ENCODE measurements around the gene SPOCK2.
A peak's percentile ranks its signal among the peaks of the same experiment; 100 is the strongest.

SPOCK2 gene

DNA sequence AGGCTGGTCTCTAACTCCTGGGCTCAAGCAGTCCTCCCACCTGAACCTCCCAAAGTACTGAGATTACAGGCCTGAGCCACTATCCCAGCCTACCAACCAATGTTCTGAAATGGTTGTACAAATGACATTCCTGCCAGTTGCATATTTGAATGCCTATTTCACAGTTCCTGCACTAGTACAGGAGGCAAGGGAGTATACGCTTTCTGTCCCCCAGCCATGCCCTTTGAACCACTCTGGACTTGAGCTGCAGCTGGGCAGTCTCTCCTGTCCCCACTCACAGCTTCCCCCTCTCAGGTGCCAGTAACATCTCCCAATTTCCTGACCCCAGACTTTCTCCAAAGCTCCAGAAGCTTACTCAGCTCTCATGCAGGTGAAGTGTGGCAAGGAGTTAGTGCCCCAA, 58.9 kb downstream of the SPOCK2 start:
- no peak for DNase-seq (ENCODE audit: low spot score)

- DNase-seq (ENCODE audit: low spot score) = no peak
Measured at GRCh38 chr10:72027498-72027897, 60.9 kb downstream of the SPOCK2 start.

- DNase-seq (ENCODE audit: low spot score) = peak; percentile 57
Measured at GRCh38 chr10:72026278-72027111, 61.9 kb downstream of the SPOCK2 start.

- DNase-seq (ENCODE audit: low spot score) = no peak
Measured at GRCh38 chr10:72025832-72026231, 62.5 kb downstream of the SPOCK2 start.

GRCh38 chr10:72025400-72025799, 63.0 kb downstream of the SPOCK2 start:
- no peak for DNase-seq (ENCODE audit: low spot score)

DNA sequence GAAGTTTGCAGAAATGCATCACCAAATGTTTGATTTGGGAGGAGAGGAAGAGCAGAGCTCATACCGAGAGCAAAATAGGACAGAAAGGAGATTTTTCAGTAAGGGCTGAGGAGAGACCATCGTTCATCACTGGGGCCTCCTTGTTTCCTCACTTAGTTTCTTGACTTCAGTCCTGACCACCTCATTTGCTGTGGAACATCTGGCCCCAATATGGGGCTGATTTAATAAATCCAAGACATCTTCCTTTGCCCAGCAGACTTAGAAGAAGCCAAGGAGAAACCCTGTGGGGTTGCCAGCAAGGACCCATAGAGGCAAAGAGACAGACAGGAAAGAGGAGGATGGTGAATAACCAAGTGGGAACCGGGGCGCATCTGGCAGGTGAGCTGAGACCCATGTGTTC, 63.8 kb downstream of the SPOCK2 start:
- DNase-seq (ENCODE audit: low spot score) = peak; percentile 22

DNA sequence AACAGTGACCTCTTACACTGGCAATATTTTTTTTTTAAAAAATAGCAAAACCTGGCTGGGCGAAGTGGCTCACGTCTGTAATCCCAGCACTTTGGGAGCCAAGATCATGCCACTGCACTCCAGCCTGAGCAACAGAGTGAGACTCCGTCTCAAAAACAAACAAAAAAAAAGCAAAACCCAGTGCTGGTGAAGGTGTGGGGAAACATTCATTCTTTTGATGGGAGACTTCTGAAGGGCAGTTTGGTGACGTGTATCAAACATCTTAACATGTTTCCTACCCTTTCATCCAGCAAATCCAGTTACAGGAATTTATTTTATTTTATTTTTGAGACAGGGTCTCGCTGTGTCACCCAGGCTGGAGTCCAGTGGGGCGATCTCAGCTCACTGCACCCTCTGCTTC, 66.1 kb downstream of the SPOCK2 start:
- DNase-seq (ENCODE audit: low spot score) = no peak

GRCh38 chr10:72020914-72021809, 67.2 kb downstream of the SPOCK2 start:
- DNase-seq (ENCODE audit: low spot score) = no peak

DNA sequence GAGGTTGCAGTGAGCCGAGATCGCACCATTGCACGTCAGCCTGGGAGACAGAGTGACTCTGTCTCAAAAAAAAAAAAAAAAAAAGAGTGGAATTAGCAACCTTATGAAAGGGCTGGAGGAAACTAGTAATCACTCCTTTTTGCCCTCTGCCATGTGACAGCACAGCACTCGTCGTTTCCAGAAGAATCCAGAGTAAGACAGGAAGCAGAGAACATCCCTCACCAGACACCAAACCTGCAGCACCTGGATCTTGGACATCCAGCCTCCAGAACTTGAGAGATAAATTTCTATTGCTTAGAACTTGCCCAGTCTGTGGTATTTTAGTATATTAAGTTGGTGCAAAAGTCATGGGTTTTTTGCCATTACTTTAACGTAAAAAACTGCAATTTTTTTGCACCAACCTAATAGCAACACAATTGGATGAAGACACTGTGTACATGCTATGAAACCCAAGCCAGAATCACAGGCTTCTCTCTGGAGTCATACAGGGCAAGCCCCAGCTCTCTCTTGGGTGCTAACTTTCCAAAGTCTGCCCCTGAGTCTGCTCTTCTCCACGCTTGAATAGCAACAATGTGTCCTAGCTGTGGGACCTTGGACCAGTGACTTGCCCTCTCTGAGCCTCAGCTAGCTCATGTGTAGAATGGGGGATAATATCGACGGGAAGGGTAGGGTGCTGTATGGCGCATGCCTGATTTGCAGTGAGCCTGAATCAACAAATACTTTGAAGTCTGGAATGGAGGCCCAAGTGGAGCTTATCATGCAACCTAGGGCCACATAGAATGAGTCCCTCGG, 69.1 kb downstream of the SPOCK2 start:
- DNase-seq (ENCODE audit: low spot score) = no peak

GRCh38 chr10:72016608-72017300, 71.6 kb downstream of the SPOCK2 start:
- no peak for DNase-seq (ENCODE audit: low spot score)

DNA sequence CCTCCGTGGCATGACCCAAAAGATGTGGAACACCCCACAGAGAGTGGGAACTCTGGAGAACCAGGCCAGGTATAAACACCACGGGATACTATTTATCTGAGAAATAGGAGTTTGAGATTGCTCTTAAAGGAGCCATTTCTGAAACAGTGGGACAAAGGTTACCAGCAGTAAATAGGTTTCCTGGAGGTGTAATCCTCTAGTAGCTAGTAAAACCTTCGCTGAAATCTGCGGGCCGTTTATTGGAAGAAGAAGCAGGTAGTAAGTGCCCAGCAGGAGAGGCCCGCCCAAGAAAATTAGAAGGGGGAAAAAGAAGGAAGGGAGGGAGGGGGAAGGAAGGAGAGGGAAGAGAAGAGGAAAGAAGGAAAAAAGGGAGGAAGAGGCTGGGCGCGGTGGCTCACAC, 72.5 kb downstream of the SPOCK2 start:
- no peak for DNase-seq (ENCODE audit: low spot score)

- no peak for DNase-seq (ENCODE audit: low spot score)
Measured at GRCh38 chr10:72014785-72015480, 73.4 kb downstream of the SPOCK2 start.

GRCh38 chr10:72014197-72014596, 74.2 kb downstream of the SPOCK2 start:
- no peak for DNase-seq (ENCODE audit: low spot score)

- DNase-seq (ENCODE audit: low spot score) = no peak
Measured at GRCh38 chr10:72013202-72013945, 75.0 kb downstream of the SPOCK2 start.

DNA sequence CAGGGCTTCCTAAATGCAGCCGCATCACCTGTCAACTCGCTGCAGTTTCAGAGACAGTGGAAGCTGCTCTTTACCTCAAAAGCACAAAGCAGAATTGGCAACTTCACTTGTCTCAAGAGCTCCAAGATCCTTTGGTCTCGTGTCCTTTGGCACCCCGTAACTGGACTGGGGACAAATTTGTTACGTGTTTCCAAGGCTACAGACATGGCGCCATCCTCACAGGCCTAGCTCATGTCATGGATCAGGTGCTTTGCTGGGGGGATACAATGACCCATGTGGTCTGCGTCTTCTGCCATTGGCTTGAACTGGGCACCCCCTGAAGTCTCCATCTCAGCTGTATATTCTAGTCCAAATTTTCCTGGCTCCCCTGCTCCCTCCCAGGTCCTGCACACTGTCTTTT, 75.6 kb downstream of the SPOCK2 start:
- DNase-seq (ENCODE audit: low spot score) = no peak

GRCh38 chr10:72011976-72012512, 76.3 kb downstream of the SPOCK2 start:
- DNase-seq (ENCODE audit: low spot score) = no peak

DNA sequence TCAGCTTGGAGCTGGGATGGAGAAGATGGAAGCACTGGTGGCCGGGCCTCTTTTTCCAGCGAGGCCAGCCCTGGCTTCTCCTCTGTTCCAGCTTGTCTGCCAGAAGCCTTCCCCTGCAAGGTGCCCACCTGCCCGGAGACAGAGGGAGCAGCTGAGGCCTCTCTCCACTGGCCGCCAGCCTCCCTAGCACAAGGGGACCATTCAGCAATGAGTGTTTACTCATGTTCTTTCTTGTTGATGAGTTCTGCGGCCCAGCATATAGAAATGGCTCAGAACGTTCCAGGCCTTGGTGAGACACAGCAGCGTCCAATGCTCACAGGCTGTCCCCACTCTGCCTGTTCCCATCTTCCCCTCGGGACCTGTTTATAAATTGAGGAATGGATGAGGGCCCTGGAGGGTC, 76.9 kb downstream of the SPOCK2 start:
- DNase-seq (ENCODE audit: low spot score) = no peak

DNA sequence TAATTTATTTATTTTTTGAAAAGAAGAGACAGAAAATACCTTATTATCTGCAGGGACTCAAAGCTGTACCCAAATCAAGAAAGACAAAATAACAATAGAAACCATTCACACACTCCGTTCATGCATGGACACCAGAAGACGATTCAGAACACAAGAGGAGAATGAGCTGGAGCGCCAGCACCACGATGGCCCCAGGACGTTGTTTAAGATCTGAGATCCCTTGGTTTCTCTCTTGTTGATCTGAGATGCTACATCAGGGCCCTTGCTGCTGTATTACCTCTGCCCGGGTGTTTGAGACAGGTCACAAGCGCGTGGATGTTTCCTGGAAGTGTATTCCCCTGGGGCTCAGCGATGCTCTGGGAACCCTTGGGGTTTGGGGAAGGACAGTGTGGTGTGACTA, 77.3 kb downstream of the SPOCK2 start:
- DNase-seq (ENCODE audit: low spot score) = no peak

DNA sequence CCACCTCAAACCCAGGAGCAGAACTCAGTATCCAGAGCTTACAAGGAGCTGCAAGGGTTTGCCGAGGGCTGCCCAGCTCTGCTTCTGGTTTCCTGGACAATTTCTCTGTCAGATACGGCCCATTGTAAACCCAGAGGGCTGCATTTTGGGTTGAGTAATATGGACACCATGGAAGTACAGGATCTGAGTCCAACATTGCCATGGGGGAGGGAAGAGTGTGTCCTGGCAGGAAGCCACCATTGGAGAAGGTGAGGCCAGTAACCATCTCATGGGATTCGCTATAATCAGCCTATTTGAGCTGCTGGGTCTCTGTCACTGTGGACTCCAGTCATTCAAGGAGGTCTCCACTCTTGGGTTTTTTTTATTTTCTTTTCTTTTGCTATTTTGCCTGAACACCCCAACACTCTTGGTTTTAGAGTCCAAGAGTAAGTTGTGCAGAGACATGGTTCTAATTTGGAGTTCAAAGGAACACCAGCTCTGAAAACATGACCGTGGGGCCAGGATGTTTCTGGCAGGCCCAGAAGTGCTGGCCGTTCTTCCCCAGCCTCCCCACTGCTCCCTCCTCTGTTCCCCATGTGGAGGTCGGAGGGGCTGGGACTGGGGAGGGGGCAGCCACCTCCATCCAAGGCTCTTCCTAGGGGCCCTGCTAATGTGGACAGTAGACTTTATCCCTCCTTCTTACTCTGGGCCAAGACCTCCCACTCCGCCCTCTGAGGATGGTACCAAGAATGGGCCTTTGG, 77.9 kb downstream of the SPOCK2 start:
- no peak for DNase-seq (ENCODE audit: low spot score)
